A673 (cell line): ENCODE results near the gene ZWILCH. TPM values are rescaled to one million over a fixed set of nuclear protein-coding genes. Genes with fewer than 3 reads are reported as not detected.

Experiments used
- BruUV-seq: library from RNA; stranded (reverse); fragments of 400-500 nt; replicated peaks from 2 replicates; lab custom pipeline; 2021; lab: Mats Ljungman, UMichigan
- CTCF ChIA-PET: fragments of 300-600 bp; sonication (Branson Sonifier 250); formaldehyde crosslinking; loops from one replicate; lab custom pipeline; 2022; ENCODE audit warnings: antibody characterized with exemption; lab: Charles Lee
- POLR2A ChIA-PET: fragments of 300-600 bp; sonication (Branson Sonifier 250); formaldehyde crosslinking; loops from one replicate; lab custom pipeline; 2022; ENCODE audit warnings: antibody characterized with exemption; ENCODE audit not compliant: low non-redundant PET; lab: Charles Lee
- DNase-seq: peaks from one replicate; pipeline ENCODE4 v3.0.0-alpha.2; 2015; ENCODE audit warnings: low spot score
- H3K27ac ChIP-seq: fragments of 200-600 bp; sonication (generic); 2 replicates; pipeline ENCODE4 v1.5.1; 2016; ENCODE audit warnings: mixed run types, low read depth, mild to moderate bottlenecking, mixed read lengths, antibody characterized with exemption, low read length; ENCODE audit not compliant: poor library complexity, severe bottlenecking
- H3K27me3 ChIP-seq: fragments of 200-600 bp; sonication (generic); replicated peaks from 2 replicates; pipeline ENCODE4 v1.6.1; 2017; ENCODE audit warnings: mixed run types, low read depth, mild to moderate bottlenecking, mixed read lengths, antibody characterized with exemption, low read length; ENCODE audit not compliant: insufficient read depth, poor library complexity
- H3K36me3 ChIP-seq: fragments of 200-600 bp; sonication (generic); 2 replicates; pipeline ENCODE4 v1.6.1; 2016; ENCODE audit warnings: mixed run types, mild to moderate bottlenecking, mixed read lengths, antibody characterized with exemption, low read length; ENCODE audit not compliant: insufficient read depth, poor library complexity, severe bottlenecking
- H3K4me1 ChIP-seq: fragments of 200-600 bp; sonication (generic); 2 replicates; pipeline ENCODE4 v1.6.1; 2017; ENCODE audit warnings: mixed run types, mild to moderate bottlenecking, mixed read lengths, antibody characterized with exemption, low read length; ENCODE audit not compliant: insufficient read depth, poor library complexity, severe bottlenecking
- H3K4me3 ChIP-seq: fragments of 200-600 bp; sonication (generic); 2 replicates; pipeline ENCODE4 v1.5.1; 2016; ENCODE audit warnings: low read depth, mixed run types, mild to moderate bottlenecking, mixed read lengths, low read length; ENCODE audit not compliant: poor library complexity, severe bottlenecking
- H3K9me3 ChIP-seq: fragments of 200-600 bp; sonication (generic); 2 replicates; pipeline ENCODE4 v1.6.1; 2016; ENCODE audit warnings: mixed run types, low read depth, mild to moderate bottlenecking, mixed read lengths, antibody characterized with exemption, low read length; ENCODE audit not compliant: poor library complexity, severe bottlenecking
- EZH2 ChIP-seq: fragments of 200-600 bp; sonication (generic); IDR thresholded peaks from 2 replicates; pipeline ENCODE4 v1.6.1; 2017; ENCODE audit warnings: borderline replicate concordance, low read depth, mild to moderate bottlenecking, mixed read lengths, antibody characterized with exemption, low read length; ENCODE audit not compliant: poor library complexity, severe bottlenecking
- intact Hi-C: fragments of 100-400 bp; cut with micrococcal nuclease; formaldehyde crosslinking; loops from one replicate; pipeline ENCODE4 v1.10.0; 2022; ENCODE audit not compliant: unreplicated experiment
- total RNA-seq: library from RNA; stranded (reverse); gene quantifications from 2 replicates; pipeline ENCODE4 v1.2.3, GENCODE V29; 2021
- TF ChIP-seq, protein P1 (sequence below): fragments of 300-800, 200-600 bp; sonication (generic); conservative IDR thresholded peaks from 2 replicates; pipeline ENCODE4 v1.5.1; 2017; ENCODE audit warnings: low read depth, mild to moderate bottlenecking, antibody characterized with exemption, low read length, moderate library complexity, mixed read lengths

The ZWILCH gene
- total RNA-seq, 1 experiment from 2014 or later: 36.3 TPM

DNA sequence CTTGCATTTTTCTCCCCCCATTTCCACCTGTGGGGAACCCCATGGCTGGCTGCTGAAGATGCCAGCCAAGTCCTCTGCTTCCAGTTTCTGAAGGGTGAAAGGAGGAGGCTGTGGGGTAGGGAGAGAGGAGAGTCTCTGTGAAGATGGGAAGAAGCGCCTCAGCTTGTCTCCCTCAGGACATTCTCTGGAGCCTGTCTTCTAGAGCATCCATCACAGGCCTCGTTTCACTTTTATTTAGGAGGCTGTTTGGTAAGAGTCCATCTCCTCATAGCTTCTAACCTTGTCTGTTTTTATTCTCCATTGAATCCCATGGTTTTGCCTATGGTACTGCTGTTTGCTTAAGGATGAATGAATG lies 69.4 kb downstream of the ZWILCH start:
- H3K4me3 ChIP-seq: no peak overlapping the region
- intact Hi-C loops: no loop called here
- TF ChIP-seq, protein P1, sequence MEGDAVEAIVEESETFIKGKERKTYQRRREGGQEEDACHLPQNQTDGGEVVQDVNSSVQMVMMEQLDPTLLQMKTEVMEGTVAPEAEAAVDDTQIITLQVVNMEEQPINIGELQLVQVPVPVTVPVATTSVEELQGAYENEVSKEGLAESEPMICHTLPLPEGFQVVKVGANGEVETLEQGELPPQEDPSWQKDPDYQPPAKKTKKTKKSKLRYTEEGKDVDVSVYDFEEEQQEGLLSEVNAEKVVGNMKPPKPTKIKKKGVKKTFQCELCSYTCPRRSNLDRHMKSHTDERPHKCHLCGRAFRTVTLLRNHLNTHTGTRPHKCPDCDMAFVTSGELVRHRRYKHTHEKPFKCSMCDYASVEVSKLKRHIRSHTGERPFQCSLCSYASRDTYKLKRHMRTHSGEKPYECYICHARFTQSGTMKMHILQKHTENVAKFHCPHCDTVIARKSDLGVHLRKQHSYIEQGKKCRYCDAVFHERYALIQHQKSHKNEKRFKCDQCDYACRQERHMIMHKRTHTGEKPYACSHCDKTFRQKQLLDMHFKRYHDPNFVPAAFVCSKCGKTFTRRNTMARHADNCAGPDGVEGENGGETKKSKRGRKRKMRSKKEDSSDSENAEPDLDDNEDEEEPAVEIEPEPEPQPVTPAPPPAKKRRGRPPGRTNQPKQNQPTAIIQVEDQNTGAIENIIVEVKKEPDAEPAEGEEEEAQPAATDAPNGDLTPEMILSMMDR: no peak
- TF ChIP-seq EZH2: no peak
- no peaks in the 10 kb centered on the region for H3K4me1 ChIP-seq
- H3K27me3 ChIP-seq: no peaks in the 10 kb centered on the region
- BruUV-seq: no TSS peak
- ChIA-PET CTCF (no interaction called here), POLR2A (no interaction called here)
- H3K36me3 ChIP-seq: no peaks in the 10 kb centered on the region
- no peaks in the 10 kb centered on the region for H3K9me3 ChIP-seq
- H3K27ac ChIP-seq: no peak overlapping the region
- DNase-seq: no peak

DNA sequence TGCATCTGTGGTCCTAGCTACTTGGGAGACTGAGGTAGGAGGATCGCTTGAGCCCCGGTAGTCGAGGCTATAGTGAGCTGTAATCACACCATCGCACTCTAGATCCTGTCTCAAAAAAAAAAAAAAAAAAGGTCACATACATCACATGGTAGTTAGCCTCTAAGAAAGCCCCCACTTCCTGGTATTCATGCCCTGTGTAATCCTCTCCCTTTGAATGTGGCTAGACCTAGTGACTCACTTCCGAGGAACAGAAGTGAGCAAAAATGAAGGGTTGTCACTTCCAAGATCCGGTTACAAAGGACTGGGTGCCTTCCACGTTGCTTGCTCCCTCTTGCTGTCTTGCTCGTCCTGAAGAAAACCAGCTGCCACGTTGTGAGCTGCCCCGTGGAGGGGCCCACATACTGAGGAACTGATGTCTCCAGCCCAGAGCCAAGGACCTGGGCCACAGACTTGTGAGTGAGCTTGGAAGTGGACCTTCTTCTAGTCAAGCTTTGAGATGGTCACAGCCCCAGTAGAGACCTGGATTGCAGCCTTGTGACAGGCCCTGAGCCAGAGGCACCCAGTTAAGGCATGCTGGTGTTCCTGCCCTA lies 73.3 kb downstream of the ZWILCH start:
- Histone ChIP-seq H3K4me3 (no peak overlapping the region), H3K9me3 (no peaks in the 10 kb centered on the region), H3K27me3 (no peaks in the 10 kb centered on the region), H3K4me1 (no peaks in the 10 kb centered on the region), H3K36me3 (no peaks in the 10 kb centered on the region), H3K27ac (no peak overlapping the region)
- BruUV-seq: no TSS peak
- ChIA-PET CTCF (interaction anchor here (0.6 kb wide), 1 partner anchor 44 kb away, joined by 3 read pairs; no protein-coding TSS in a partner anchor), POLR2A (no interaction called here)
- intact Hi-C loops: no loop called here
- no peak for DNase-seq
- no peak for TF ChIP-seq EZH2
- TF ChIP-seq, protein P1: no peak

DNA sequence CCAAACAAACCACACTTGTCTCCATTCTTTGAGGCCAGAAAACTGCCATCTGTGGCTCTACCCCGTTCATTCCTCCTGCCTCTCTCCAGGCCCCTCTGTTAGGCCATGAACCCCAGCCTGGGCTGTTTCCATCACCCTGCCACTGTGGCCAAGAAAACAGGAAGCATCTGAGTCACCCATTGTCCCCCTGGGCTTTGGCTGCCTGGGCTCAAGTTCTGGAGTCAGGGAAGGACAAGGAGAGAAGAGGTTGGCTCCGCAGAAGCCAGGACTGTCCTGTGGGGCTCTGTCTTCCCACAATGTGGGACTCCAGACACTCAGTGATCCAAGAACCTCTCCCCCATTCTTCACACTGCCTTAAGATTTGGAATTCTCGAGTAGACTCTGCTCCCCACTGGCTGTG lies 75.5 kb downstream of the ZWILCH start:
- no peaks in the 10 kb centered on the region for H3K36me3 ChIP-seq
- BruUV-seq: no TSS peak
- H3K4me1 ChIP-seq: no peaks in the 10 kb centered on the region
- ChIA-PET CTCF (no interaction called here), POLR2A (no interaction called here)
- no peak for DNase-seq
- H3K27me3 ChIP-seq: no peaks in the 10 kb centered on the region
- TF ChIP-seq, protein P1: no peak
- no peak for TF ChIP-seq EZH2
- no peak overlapping the region for H3K27ac ChIP-seq
- intact Hi-C loops: no loop called here
- no peaks in the 10 kb centered on the region for H3K9me3 ChIP-seq
- H3K4me3 ChIP-seq: no peak overlapping the region
